T-helper 2 cell treated with Interferon-gamma antibody and Interleukin-4, amounts not matched to agents 5 μg/mL and 100 μg/mL, for 36 hours (primary cell): ENCODE results near the gene TCP11L2.

Experiments used
- DNase-seq: peaks from one replicate; pipeline ENCODE4 v3.0.0; 2021; ENCODE audit warnings: low spot score
- H3K27ac Mint-ChIP-seq: one replicate; pipeline ENCODE4 v1.8.0; 2021; ENCODE audit warnings: mild to moderate bottlenecking, mixed read lengths
- H3K27me3 Mint-ChIP-seq: one replicate; pipeline ENCODE4 v1.8.0; 2021; ENCODE audit warnings: low read depth, mixed read lengths
- H3K36me3 Mint-ChIP-seq: one replicate; pipeline ENCODE4 v1.8.0; 2021; ENCODE audit warnings: low read depth, mixed read lengths
- H3K4me1 Mint-ChIP-seq: one replicate; pipeline ENCODE4 v1.8.0; 2021; ENCODE audit warnings: low read depth, mixed read lengths
- H3K4me3 Mint-ChIP-seq: one replicate; pipeline ENCODE4 v1.8.0; 2022; ENCODE audit warnings: mild to moderate bottlenecking, moderate library complexity, mixed read lengths
- H3K9me3 Mint-ChIP-seq: one replicate; pipeline ENCODE4 v1.8.0; 2021; ENCODE audit warnings: mixed read lengths

TCP11L2 gene

GRCh38 chr12:106329231-106329982 is 26.9 kb downstream of the TCP11L2 start:
- Mint-ChIP-seq H3K36me3 (peaks cover 5% of the 10 kb centered on the region), H3K27me3 (no peaks in the 10 kb centered on the region), H3K27ac (no peak overlapping the region), H3K4me1 (no peaks in the 10 kb centered on the region), H3K4me3 (no peak overlapping the region), H3K9me3 (no peaks in the 10 kb centered on the region)
- no peak for DNase-seq

GRCh38 chr12:106331599-106331998 is 29.1 kb downstream of the TCP11L2 start:
- Mint-ChIP-seq H3K27ac (no peak overlapping the region), H3K4me1 (no peaks in the 10 kb centered on the region), H3K36me3 (no peaks in the 10 kb centered on the region), H3K27me3 (no peaks in the 10 kb centered on the region), H3K9me3 (no peaks in the 10 kb centered on the region), H3K4me3 (no peak overlapping the region)
- DNase-seq, result no peak

GRCh38 chr12:106332536-106332935 is 30.0 kb downstream of the TCP11L2 start:
- H3K36me3 Mint-ChIP-seq, result no peaks in the 10 kb centered on the region
- DNase-seq, result no peak
- H3K4me1 Mint-ChIP-seq, result no peaks in the 10 kb centered on the region
- no peak overlapping the region for H3K27ac Mint-ChIP-seq
- no peaks in the 10 kb centered on the region for H3K9me3 Mint-ChIP-seq
- no peaks in the 10 kb centered on the region for H3K27me3 Mint-ChIP-seq
- no peak overlapping the region for H3K4me3 Mint-ChIP-seq

GRCh38 chr12:106333010-106333409 is 30.5 kb downstream of the TCP11L2 start:
- Mint-ChIP-seq H3K4me3 (no peak overlapping the region), H3K4me1 (no peaks in the 10 kb centered on the region), H3K9me3 (no peaks in the 10 kb centered on the region), H3K36me3 (no peaks in the 10 kb centered on the region), H3K27me3 (no peaks in the 10 kb centered on the region), H3K27ac (no peak overlapping the region)
- no peak for DNase-seq

GRCh38 chr12:106333756-106334155 is 31.2 kb downstream of the TCP11L2 start:
- DNase-seq, result no peak
- Mint-ChIP-seq H3K9me3 (no peaks in the 10 kb centered on the region), H3K27ac (no peak overlapping the region), H3K36me3 (no peaks in the 10 kb centered on the region), H3K4me3 (no peak overlapping the region), H3K27me3 (no peaks in the 10 kb centered on the region), H3K4me1 (no peaks in the 10 kb centered on the region)

GRCh38 chr12:106341086-106341877 is 38.7 kb downstream of the TCP11L2 start:
- H3K36me3 Mint-ChIP-seq, result no peaks in the 10 kb centered on the region
- H3K27ac Mint-ChIP-seq, result no peak overlapping the region
- H3K4me3 Mint-ChIP-seq, result no peak overlapping the region
- DNase-seq, result no peak
- H3K4me1 Mint-ChIP-seq, result no peaks in the 10 kb centered on the region
- H3K27me3 Mint-ChIP-seq, result no peaks in the 10 kb centered on the region
- no peaks in the 10 kb centered on the region for H3K9me3 Mint-ChIP-seq

GRCh38 chr12:106342397-106343213 is 40.1 kb downstream of the TCP11L2 start:
- Mint-ChIP-seq H3K4me3 (no peak overlapping the region), H3K27ac (no peak overlapping the region), H3K4me1 (no peaks in the 10 kb centered on the region), H3K27me3 (no peaks in the 10 kb centered on the region), H3K36me3 (no peaks in the 10 kb centered on the region), H3K9me3 (no peaks in the 10 kb centered on the region)
- no peak for DNase-seq

- Mint-ChIP-seq H3K4me3 (no peak overlapping the region), H3K36me3 (no peaks in the 10 kb centered on the region), H3K9me3 (no peaks in the 10 kb centered on the region), H3K27ac (no peak overlapping the region), H3K27me3 (no peaks in the 10 kb centered on the region), H3K4me1 (no peaks in the 10 kb centered on the region)
- no peak for DNase-seq
Measured at GRCh38 chr12:106343214-106343528, 40.6 kb downstream of the TCP11L2 start.

GRCh38 chr12:106344131-106344530 is 41.6 kb downstream of the TCP11L2 start:
- Mint-ChIP-seq H3K36me3 (no peaks in the 10 kb centered on the region), H3K27me3 (no peaks in the 10 kb centered on the region), H3K4me1 (no peaks in the 10 kb centered on the region), H3K27ac (no peak overlapping the region), H3K9me3 (no peaks in the 10 kb centered on the region), H3K4me3 (no peak overlapping the region)
- DNase-seq, result no peak

GRCh38 chr12:106345746-106346145 is 43.2 kb downstream of the TCP11L2 start:
- H3K4me1 Mint-ChIP-seq, result no peaks in the 10 kb centered on the region
- no peak for DNase-seq
- H3K4me3 Mint-ChIP-seq, result no peak overlapping the region
- no peaks in the 10 kb centered on the region for H3K36me3 Mint-ChIP-seq
- H3K27ac Mint-ChIP-seq, result no peak overlapping the region
- H3K9me3 Mint-ChIP-seq, result no peaks in the 10 kb centered on the region
- H3K27me3 Mint-ChIP-seq, result peaks cover 5% of the 10 kb centered on the region

- Mint-ChIP-seq H3K9me3 (no peaks in the 10 kb centered on the region), H3K36me3 (no peaks in the 10 kb centered on the region), H3K27me3 (peaks cover 10% of the 10 kb centered on the region), H3K4me3 (no peak overlapping the region), H3K27ac (no peak overlapping the region), H3K4me1 (no peaks in the 10 kb centered on the region)
- DNase-seq, result no peak
Measured at GRCh38 chr12:106348411-106348810, 45.9 kb downstream of the TCP11L2 start.

- H3K36me3 Mint-ChIP-seq, result no peaks in the 10 kb centered on the region
- no peak overlapping the region for H3K4me3 Mint-ChIP-seq
- peaks cover 5% of the 10 kb centered on the region for H3K4me1 Mint-ChIP-seq
- no peaks in the 10 kb centered on the region for H3K9me3 Mint-ChIP-seq
- peaks cover 10% of the 10 kb centered on the region for H3K27me3 Mint-ChIP-seq
- H3K27ac Mint-ChIP-seq, result no peak overlapping the region
- no peak for DNase-seq
Measured at GRCh38 chr12:106353175-106353574, 50.6 kb downstream of the TCP11L2 start.

GRCh38 chr12:106357549-106358395 is 55.2 kb downstream of the TCP11L2 start, which contains the start of gene POLR3B:
Gene POLR3B (plus strand): TSS chr12:106357748. CDS start chr12:106357880, 132 bp downstream.
- peak; percentile 94 for DNase-seq
- Mint-ChIP-seq H3K27me3 (no peaks in the 10 kb centered on the region), H3K4me3 (peak within 1 kb of the TSS; percentile 91), H3K9me3 (no peaks in the 10 kb centered on the region), H3K36me3 (no peaks in the 10 kb centered on the region), H3K4me1 (peaks cover 10% of the 10 kb centered on the region), H3K27ac (peak within 1 kb of the TSS; percentile 88)
